Stimulated activated CD8-positive, alpha-beta memory T cell treated with anti-CD3 and anti-CD28 coated beads, Interleukin-7, amount 100 ng/mL, for 4 hours (primary cell): Measurements from ENCODE around the gene CCSER2.
"Not testable (repeated sequence)": the region's sequence is repeated elsewhere in the genome, so short reads cannot be mapped to it uniquely, and the experiment has no call there.

Source experiments
- DNase-seq, 2 donors: peaks; one replicate each; pipeline ENCODE4 v3.0.0-alpha.2; 2020; ENCODE audit warnings: low read depth in 2 of 2

CCSER2 gene

DNA sequence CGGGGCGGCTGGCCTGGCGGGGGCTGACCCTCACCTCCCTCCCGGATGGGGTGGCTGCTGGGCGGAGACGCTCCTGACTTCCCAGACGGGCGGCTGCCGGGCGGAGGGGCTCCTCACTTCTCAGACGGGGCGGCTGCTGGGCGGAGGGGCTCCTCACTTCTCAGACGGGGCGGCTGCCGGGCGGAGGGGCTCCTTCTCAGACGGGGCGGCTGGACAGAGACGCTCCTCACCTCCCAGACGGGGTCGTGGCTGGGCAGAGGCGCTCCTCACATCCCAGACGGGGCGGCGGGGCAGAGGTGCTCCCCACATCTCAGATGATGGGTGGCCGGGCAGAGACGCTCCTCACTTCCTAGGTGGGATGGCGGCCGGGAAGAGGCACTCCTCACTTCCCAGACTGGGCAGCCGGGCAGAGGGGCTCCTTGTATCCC lies 19.2 kb downstream of the CCSER2 start:
- not testable (repeated sequence) for DNase-seq

DNA sequence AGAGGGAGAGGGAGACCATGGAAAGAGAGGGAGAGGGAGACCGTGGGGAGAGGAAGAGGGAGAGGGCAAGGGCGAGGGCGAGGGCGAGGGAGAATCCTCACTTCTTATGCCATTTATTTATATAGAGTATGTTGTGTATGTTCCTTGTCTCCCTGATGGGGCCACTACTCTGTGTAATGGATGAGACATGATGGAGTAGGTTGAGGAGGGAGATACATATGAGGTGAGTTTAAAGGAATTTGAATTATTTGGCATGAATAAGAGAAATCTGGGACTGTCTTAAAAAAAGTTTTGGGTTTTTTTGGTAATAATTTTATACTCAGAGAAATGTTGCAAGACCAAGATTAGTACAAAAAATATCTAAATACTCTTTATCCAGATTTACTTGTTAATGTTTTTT lies 20.1 kb downstream of the CCSER2 start:
- no peak for DNase-seq

DNA sequence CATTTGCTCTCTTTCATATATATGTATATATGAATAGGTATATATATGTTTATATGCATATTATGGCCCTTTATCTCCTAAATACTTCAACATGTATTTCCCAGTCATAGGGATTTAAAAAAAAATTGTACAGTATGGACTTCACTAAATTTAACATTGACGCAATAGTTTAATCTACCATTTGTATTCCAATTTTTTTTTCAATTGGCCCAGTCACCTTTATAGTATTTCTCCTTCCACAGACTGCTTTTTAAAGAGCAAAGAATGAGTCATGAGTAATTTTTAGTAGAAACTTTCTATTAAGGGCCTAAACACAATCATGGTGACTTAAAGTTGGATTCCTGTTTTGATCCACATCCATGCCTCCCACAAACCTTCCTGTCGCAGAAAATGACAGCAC lies 20.5 kb downstream of the CCSER2 start:
- no peak for DNase-seq

DNA sequence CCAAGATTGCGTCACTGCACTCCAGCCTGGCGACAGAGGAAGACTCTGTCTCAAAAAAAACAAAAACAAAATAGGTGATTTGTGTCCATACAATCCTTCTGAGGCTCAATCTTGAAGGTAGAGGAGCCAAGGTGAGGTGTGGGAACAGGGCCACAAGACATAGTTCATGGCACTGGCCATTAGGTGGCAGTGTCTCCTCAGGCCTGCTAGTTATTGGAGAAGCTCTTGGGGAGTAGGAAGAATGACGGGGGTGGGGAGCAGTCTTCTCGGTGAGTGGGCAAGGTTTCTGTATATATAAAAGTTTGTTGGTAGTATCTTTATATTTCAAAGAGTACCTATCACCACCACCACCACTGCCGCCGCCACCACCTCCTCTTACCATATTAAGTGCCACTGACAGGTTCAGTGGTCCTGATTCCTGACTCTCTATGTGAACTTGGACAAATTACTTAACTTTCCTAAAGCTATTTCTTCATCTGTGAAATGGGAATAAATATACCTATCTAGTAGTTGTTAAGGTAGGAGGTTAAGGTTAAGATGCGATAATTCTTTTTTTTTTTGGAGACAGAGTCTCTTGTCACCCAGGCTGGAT lies 24.0 kb downstream of the CCSER2 start:
- DNase-seq, result peak; percentile 55 to 58

DNA sequence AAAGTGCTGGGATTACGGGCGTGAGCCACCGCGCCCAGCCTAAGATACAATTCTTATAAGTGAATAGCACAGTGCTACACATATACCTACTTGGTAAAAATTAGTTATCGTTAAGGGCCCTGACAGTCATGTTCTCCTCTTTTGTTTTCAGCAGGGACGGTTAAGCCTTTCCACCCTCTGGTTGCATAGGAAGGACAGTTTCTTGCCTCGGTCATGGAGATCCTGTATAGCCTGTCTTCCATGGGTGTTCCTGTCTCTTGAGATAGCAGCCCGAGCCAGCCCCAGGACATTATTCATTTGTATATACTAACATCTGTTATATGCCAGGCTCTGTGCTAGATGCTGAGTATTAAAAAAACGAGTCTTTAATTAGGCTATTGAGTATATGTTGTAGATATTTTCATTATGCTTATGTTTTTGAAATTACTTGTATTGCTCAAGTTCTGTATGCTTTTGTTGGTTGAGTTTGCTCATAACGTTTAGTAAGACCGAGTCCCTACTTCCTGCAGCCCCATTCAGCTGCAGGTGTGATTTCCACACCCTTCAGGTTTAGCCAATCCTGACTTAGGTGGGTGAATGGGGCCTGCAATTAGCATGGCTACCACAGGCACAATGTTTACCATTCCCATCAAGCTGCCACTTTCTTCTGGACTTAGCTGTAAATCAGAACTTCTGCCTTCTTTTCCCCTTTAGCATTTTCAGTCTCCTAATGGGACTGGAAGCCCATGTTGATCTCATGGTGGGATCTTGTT lies 24.8 kb downstream of the CCSER2 start:
- no peak for DNase-seq

DNA sequence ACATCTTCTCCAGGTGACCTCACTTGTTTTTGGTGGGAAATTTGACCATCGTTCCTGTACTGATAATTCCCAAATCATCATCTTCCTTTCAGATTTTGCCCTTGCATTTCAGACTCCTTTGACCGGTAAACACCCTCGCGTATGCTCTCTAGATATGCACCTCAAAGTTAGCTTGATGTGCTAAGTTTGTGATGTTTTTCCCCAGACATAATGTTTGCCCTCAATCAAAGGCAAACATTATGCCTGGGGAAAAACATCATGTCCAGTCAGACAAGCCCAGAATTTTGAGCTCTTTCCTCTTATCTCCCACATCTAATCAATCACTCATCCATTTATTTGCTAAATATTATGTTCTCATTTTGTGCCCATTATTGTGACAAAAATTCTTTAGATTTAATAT lies 26.2 kb downstream of the CCSER2 start:
- no peak for DNase-seq

DNA sequence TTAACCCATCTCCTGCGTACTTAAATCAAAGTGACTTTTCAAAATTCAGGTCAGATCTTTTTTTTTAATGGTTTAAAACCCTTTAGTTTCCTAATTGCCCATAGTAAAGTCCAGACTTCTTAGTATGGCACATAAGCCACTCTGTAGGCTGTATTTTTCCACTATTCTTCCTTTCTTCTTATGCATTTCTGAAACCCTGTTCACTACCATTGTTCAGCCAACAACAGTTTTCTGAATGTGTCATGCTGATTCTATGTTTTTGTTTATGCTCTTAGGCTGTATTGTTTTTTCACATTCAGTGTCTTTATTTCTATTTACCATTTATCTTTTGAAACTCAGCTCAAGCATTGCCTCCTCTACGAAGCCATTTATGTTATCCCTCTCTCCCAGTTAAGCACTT lies 26.7 kb downstream of the CCSER2 start:
- DNase-seq, result no peak

DNA sequence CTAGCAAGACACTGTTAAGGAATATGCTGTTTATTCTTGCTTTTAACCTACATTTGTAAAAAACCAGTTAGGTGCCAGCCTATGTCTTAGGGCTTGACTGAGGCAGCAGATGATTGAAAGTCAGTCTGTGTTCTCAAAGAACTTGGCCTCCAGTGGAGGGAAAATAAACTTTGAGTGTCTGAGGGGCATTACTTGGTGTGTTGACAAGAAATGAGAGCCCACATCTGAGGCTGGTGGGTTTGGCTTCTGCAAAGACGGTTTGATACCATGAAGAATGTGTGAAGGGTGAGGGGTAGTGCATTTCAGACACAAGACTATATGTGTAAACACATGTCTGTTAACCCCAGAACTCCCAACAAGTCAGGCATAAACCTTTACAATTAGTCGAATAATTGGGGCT lies 28.5 kb downstream of the CCSER2 start:
- no peak for DNase-seq

DNA sequence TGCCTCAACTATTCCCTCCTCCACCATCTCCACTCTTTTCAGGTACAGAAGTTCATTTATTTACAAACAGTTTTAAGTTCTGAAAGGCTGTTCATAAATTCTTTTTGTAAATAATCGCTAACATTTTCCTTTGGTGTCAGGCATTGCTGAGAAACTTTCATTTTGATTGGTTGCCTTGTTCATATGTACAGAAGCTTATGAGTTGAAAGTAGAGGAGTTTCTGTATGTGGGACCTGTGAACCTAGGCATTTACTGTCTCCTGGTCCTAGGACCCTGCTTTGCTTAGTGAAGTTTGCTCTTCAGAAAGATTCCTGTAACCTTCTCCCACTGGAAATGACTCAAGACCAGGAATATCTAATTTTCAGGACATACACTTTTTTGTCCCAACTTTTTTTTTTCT lies 30.4 kb downstream of the CCSER2 start:
- DNase-seq, result no peak

DNA sequence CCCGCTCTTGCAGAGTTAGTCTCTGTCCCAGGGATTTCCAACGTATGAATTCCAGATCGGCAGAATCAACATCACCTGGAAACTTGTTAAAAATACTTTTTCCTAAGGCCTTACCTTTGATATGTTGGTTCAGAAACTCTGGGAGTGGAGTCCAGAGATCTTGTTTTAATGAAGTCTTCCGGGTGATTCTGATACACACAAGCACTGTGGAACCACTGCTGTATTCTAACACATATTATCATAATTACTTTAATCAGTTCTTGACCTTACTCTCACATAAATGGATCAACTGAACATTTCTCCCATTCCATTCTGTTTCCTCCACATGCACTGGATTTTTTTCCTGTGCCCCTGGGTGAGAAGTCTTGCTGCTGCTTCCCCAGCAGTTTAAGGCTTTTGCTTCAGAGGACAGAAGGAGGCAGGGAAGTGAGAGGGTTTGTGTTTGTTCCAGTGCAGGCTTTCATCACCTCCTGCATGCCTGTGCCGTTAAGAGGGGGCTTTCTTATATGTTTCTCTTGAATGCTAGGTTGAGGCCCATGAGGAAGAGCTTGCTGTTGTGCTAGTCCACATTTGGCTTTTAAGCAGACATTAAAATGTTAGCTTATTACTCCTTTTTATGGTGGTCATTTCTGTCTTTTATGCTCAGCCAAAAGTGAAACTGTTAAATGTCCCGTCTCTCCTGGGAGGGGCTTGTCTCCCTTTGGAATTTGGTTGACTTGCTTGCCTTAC lies 32.4 kb downstream of the CCSER2 start:
- no peak for DNase-seq

DNA sequence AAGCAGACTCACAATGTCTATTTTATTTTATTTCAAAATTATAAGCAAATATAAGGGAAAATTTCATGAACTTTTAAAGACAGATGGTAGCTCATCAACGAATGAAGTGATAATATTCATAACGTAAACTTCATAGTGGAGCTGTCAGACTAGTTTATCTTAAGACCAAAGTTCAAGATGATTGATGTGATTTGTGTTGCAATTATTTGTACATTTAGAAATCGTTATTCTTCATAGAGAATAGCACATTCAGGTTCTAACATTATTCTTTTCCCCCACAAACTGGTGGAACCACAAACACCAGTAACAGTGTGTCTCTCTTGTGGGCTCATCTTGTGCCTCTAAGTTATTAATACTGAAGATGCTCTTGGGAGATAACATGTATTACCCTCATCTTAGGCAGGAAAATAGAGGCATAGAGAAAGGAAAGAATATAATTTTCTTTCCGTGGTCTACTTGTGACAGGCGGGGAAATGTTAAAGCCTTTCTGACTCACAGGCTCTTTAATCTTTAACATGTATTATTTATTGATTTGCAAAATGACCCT lies 37.0 kb downstream of the CCSER2 start:
- DNase-seq, result no peak

DNA sequence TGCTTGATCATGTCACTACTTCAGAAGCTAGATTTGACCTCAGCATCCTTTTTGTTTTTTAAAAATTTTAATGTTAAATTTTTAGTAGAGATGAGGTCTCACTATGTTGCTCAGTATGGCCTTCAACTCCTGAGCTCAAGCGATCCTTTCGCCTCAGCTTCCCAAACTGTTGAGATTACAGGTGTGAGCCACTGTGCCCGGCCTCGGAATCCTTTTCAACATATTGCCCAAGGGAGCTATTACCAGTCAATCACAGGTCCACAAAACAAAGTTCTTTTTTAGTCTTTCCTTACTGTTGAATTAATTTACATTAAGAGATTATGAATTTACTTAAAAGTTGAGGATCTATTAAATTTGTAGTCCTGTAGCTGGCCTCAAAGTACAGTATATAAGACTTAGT lies 37.7 kb downstream of the CCSER2 start:
- no peak for DNase-seq

DNA sequence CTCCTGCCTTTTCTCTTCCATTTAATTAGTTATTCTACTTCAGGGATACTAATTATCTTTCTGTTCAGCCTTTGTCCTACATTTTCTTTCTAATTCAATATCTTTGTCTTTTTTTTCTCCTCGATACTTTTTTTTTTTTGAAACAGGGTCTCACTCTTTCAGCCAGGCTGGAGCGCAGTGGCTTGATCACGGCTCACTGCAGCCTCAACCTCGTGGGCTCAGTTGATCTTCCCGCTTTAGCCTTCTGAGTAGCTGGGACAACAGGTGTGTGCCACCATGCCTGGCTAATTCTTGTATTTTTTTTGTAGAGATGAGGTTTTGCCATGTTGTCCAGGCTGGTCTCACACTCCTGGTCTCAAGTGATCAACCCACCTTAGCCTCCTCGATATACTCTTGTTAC lies 38.9 kb downstream of the CCSER2 start:
- no peak for DNase-seq

DNA sequence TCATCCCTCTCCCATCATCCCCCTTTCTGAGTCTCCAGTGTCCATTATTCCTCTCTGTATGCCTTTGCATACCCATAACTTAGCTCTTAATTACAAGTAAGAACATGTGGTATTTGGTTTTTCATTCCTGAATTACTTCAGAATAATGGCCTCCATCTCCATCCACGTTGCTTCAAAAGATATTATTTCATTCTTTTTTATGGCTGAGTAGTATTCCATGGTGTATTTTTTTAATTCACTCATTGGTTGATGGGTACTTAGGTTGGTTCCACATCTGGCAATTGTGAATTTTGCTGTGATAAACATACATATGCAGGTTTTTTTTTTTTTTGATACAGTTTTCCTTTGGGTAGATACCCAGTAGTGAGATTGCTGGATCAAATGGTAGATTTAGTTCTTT lies 40.4 kb downstream of the CCSER2 start:
- DNase-seq, result no peak

DNA sequence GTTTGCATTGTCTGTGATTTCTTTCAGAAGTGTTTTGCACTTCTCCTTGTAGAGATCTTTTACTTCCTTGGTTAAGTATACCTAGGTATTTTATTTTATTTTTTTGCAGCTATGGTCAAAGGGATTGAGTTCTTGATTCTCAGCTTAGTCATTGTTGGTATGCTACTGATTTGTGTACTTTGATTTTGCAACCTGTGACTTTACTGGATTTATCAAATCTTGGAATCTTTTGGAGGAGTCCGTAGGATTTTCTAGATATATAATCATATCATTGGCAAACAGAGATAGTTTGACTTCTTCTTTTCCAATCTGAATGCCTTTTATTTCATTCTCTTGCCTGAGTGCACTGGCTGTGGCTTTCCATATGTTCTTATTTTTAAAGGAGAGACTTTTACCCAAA lies 41.9 kb downstream of the CCSER2 start:
- DNase-seq, result no peak

DNA sequence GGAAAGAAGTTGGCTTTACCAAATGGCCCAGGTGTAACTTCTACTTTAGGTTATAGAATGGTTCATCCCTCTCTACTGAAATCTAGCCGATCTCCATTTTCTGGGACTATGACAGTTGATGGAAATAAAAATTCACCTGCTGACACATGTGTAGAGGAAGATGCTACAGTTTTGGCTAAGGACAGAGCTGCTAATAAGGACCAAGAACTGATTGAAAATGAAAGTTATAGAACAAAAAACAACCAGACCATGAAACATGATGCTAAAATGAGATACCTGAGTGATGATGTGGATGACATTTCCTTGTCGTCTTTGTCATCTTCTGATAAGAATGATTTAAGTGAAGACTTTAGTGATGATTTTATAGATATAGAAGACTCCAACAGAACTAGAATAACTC lies 43.6 kb downstream of the CCSER2 start:
- DNase-seq, result no peak

DNA sequence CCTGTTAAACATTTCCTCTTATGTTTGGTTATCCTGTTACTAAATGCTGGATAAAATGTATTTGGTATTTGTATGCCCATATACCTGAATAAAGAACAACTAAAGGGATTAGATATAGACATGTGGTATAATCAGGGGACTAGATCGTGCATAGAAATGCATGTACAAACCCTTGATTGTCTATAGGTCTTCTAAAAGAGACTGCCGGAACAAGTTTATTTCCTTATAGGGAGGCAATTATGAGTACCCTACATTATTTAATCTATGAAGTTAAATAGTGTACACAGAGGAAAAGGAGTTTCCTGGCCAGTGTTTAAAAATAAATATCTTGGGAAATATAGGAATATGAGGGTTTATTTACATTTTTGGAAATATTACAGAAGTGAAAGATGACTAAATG lies 44.6 kb downstream of the CCSER2 start:
- DNase-seq, result no peak

DNA sequence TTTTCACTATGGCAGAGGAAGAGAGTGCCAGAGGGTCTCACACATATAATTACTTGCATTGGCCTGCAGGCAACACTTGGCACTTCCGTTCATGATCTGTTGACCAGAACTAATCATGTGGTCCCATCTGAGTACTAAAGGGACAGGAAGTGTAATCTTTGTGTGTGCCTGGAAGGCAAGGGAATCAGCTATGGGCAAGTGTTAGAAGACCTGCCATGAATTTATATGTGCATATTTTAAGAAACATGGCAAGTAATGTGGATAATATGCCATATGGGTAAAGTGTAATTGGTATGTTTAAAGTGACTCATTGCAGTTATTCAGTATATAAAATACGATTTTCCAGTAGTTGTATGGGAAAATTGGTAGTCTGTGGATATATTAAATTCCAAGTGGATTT lies 46.1 kb downstream of the CCSER2 start:
- no peak for DNase-seq

DNA sequence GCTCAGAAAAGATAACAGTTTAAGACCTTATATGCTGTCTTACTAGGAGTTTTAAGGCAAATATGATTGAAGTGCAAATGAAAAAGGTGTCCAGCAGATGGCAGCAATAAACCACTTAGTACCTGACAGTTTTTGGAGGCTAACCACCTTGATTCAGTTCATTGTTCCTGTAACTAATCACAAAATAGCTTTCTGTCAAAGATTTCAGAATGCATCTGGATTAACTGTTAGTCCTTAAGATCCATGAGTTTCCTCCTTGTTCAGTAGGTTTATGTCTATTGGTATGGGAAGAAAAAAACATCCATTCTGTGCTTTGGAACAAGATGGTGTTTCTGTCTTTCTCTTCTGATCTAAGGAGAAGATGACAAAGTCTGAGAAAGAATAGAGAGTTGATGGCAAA lies 46.6 kb downstream of the CCSER2 start:
- no peak for DNase-seq

DNA sequence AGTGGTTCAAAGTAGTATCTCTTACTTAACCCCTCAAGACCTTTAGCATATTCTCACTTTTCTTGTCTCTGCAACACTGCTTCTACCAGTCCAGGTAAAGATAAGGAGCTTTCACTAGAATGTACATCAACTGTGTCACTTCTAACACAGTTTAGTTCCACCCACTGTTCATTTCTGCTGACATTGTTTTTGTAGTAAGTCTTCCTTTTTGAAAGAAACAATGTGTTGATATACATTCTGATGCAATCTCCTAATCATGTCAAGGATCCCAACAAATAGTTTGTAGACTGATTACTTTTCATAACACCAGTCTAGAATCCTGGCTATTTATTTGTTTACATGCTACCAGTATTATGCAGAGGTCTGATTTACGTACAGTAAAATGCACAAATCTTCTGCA lies 47.5 kb downstream of the CCSER2 start:
- DNase-seq, result no peak

DNA sequence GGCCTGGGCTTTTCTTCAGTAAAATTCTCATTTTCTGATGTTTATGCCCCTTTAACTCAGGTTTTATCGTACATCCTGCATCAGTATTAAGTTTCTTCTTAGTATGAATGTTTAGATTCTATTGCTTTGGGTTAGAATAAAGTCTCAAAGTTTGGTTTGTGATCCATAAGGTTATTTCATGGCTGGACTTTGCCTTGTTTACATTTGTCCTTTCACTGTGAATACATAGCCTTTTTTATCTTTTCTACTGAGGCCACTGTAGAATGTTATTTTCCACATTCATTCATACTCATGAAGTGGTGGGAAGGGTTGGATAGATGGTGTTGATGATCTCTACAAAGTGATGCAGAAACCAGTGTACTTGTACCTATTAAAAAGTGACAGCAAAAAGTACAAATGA lies 59.8 kb downstream of the CCSER2 start:
- no peak for DNase-seq

DNA sequence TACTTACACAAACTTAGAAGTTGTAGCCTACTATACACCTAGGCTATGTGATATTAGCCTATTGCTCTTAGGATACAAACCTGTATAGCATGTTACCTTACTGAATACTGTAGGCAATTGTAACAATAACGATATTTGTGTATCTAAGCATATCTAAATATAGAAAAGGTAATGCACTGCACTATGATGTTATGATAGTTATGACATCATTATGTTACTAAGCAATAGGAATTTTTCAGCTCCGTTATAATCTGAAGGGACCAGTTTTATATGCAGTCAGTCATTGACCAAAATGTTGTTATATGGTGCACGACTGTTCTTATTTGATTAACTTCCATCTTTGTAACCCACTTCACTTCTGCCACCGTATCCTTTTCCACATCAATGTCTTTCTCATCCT lies 62.0 kb downstream of the CCSER2 start:
- DNase-seq, result no peak

DNA sequence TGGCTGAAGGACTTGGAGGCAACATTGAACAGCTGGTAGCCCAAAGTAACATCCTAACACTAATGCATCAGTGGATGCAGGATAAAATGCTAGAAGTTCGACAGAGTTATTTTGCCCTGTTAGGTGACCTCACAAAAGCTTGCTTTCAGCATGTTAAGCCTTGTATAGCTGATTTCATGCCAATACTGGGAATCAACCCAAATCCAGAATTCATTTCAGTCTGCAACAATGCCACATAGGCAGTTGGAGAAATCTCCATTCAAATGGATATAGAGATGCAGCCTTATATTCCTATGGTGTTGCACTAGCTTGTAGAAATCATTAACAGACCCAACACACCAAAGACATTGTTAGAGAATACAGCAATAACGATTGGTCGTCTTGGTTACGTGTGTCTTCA lies 62.9 kb downstream of the CCSER2 start:
- DNase-seq, result no peak
